GM23338 (cell line): Measurements from ENCODE around the gene PDCD1. TPM values are rescaled to one million over a fixed set of nuclear protein-coding genes. Genes with fewer than 3 reads are reported as not detected.

Source experiments
- ATAC-seq: fragments of 200-7000 bp; cut with Tn5 transposase; 3 replicates; pipeline ENCODE4 v1.9.1; 2020
- DNase-seq: peaks from one replicate; pipeline ENCODE4 v3.0.0-alpha.2; 2015; ENCODE audit warnings: low spot score
- H2AFZ ChIP-seq: fragments of 200-600 bp; sonication (generic); 2 replicates; pipeline ENCODE4 v1.8.0; 2016; ENCODE audit warnings: antibody characterized with exemption, mild to moderate bottlenecking, moderate library complexity
- H3F3A ChIP-seq: fragments of 200-600 bp; sonication (generic); replicated peaks from 2 replicates; pipeline ENCODE4 v1.8.0; 2017; ENCODE audit warnings: antibody characterized with exemption, mixed run types, low read depth
- H3K27ac ChIP-seq: fragments of 200-600 bp; sonication (generic); 2 replicates; pipeline ENCODE4 v1.6.1; 2016; ENCODE audit warnings: low read depth
- H3K27me3 ChIP-seq: fragments of 200-600 bp; sonication (generic); 2 replicates; pipeline ENCODE4 v1.8.0; 2016; ENCODE audit warnings: mild to moderate bottlenecking, mixed run types, moderate library complexity; ENCODE audit not compliant: insufficient read depth
- H3K36me3 ChIP-seq: fragments of 200-600 bp; sonication (generic); 2 replicates; pipeline ENCODE4 v1.8.0; 2016; ENCODE audit warnings: mild to moderate bottlenecking; ENCODE audit not compliant: insufficient read depth
- H3K4me1 ChIP-seq: fragments of 200-600 bp; sonication (generic); 2 replicates; pipeline ENCODE4 v1.8.0; 2016; ENCODE audit warnings: mild to moderate bottlenecking, moderate library complexity; ENCODE audit not compliant: insufficient read depth
- H3K4me2 ChIP-seq: fragments of 200-600 bp; sonication (generic); 2 replicates; pipeline ENCODE4 v1.7.1; 2017; ENCODE audit warnings: mixed run types
- H3K4me3 ChIP-seq: fragments of 200-600 bp; sonication (generic); 2 replicates; pipeline ENCODE4 v1.6.1; 2016; ENCODE audit warnings: mixed run types
- H3K79me2 ChIP-seq: fragments of 200-600 bp; sonication (generic); replicated peaks from 2 replicates; pipeline ENCODE4 v1.8.0; 2017; ENCODE audit warnings: mild to moderate bottlenecking; ENCODE audit not compliant: insufficient read depth
- H3K9me2 ChIP-seq: fragments of 200-600 bp; sonication (generic); 2 replicates; pipeline ENCODE4 v1.8.0; 2017; ENCODE audit not compliant: insufficient read depth
- H4K20me1 ChIP-seq: fragments of 200-600 bp; sonication (generic); replicated peaks from 2 replicates; pipeline ENCODE4 v1.8.0; 2017; ENCODE audit warnings: mild to moderate bottlenecking; ENCODE audit not compliant: insufficient read depth
- H3K27ac Mint-ChIP-seq: 2 replicates; pipeline ENCODE4 v1.8.0; 2020; ENCODE audit warnings: inconsistent platforms, mild to moderate bottlenecking, moderate library complexity, mixed read lengths
- H3K27me3 Mint-ChIP-seq: 3 replicates; pipeline ENCODE4 v1.8.0; 2022; ENCODE audit warnings: low read depth, mild to moderate bottlenecking, moderate library complexity, mixed read lengths, inconsistent platforms; ENCODE audit not compliant: insufficient read depth, poor library complexity
- H3K36me3 Mint-ChIP-seq: 3 replicates; pipeline ENCODE4 v1.8.0; 2021; ENCODE audit warnings: low read depth, mild to moderate bottlenecking, inconsistent platforms, moderate library complexity, mixed read lengths
- H3K4me1 Mint-ChIP-seq: 3 replicates; pipeline ENCODE4 v1.8.0; 2020; ENCODE audit warnings: mild to moderate bottlenecking, inconsistent platforms, mixed read lengths
- H3K4me3 Mint-ChIP-seq: 3 replicates; pipeline ENCODE4 v1.8.0; 2021; ENCODE audit warnings: moderate library complexity, mild to moderate bottlenecking, inconsistent platforms, mixed read lengths
- H3K9me3 Mint-ChIP-seq: 3 replicates; pipeline ENCODE4 v1.8.0; 2020; ENCODE audit warnings: moderate library complexity, mild to moderate bottlenecking, inconsistent platforms, mixed read lengths
- CREB1 ChIP-seq: fragments of 250-450 bp; sonication (Bioruptor Pico); IDR thresholded peaks from 2 replicates; pipeline ENCODE4 v1.5.0; 2020; ENCODE audit warnings: low read depth, mild to moderate bottlenecking, moderate library complexity
- NANOG ChIP-seq: IDR thresholded peaks from 2 replicates; pipeline ENCODE4 v1.6.1; 2016; ENCODE audit warnings: antibody characterized with exemption, borderline replicate concordance
- POLR2AphosphoS5 ChIP-seq: IDR thresholded peaks from 2 replicates; pipeline ENCODE4 v1.6.1; 2016; ENCODE audit warnings: antibody characterized with exemption, low read depth
- STAT1 ChIP-seq: IDR thresholded peaks from one replicate; pipeline ENCODE4 v1.6.1; 2016; ENCODE audit warnings: antibody characterized with exemption; ENCODE audit not compliant: unreplicated experiment
- polyA plus RNA-seq: library from polyadenylated mRNA; unstranded; fragments of >200 nt; fragmentation: Nextera tagmentation; extraction: Ambion mirVana; gene quantifications from 2 replicates; pipeline ENCODE4 v1.2.1, GENCODE V29; 2016
- total RNA-seq: library from RNA; depleted of rRNA; stranded (reverse); fragments of >200 nt; shearing (Covaris generic); gene quantifications from 2 replicates; pipeline ENCODE4 v1.2.3, GENCODE V29; 2014
- TF ChIP-seq, protein P1 (sequence below), 2 experiments: fragments of 200-600 bp in 1 of 2; sonication (generic) in 1 of 2; conservative IDR thresholded peaks; 2 replicates each; pipeline versions ENCODE4 v1.5.1 to v1.6.1; 2016 to 2017; ENCODE audit warnings: antibody characterized with exemption in 2 of 2, low read depth in 2 of 2, mild to moderate bottlenecking in 2 of 2, moderate library complexity in 1 of 2

Gene PDCD1
- total and polyA plus RNA-seq, 2 experiments from 2014 or later, result 0.34 to 0.38 TPM

DNA sequence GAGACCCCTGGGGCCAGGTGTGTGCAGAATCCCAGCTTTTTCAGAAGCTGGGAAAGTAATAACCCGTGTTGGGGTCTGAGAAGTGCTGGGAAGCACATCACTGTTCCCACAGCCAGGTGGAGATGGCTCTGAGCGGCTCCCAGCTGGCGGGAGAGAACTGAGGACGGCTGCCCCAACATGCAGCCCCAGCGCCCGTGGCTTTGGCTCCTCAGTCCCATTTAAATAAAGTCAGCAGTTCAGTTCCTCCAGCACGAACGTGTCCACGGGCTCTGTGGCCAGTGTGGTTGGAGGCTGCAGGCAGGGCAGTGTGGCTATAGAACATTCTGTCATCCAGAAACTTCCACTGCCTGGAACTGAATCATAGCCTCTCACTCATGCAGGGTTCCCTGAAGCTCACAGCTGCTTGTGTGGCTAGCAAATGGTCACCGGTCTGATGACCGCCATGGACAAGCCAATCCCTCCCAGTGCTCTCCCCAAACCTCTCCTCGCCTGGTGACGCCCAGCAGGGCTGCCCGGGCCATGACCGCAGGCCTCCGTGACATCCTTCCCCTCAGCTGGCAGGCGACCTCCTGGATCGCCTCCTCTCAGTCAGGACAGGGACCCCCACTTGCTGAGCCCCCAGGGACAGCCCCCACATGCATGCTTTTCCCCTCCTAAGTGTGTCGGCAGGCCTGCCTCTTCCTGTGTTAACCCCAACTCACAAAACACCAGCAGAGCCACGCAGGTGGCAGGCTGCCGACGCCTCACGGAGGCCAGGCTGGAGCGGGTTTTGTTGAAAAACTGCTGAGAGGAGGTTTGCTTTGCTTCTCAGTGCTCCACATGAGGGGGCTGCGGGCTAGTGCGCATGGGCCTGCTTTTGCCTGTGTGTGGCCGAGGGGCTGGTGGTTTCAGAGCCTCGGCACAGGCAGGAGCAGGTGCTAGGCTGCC lies 12.2 kb upstream of the PDCD1 start:
- Histone ChIP-seq H3K9me2 (no peaks in the 10 kb centered on the region), H3K79me2 (no peaks in the 10 kb centered on the region), H3K36me3 (no peaks in the 10 kb centered on the region), H3K4me3 (no peak overlapping the region), H3K4me1 (no peaks in the 10 kb centered on the region), H2AFZ (no peak overlapping the region), H3F3A (no peaks in the 10 kb centered on the region), H3K27ac (no peak overlapping the region), H3K4me2 (no peak overlapping the region), H4K20me1 (no peaks in the 10 kb centered on the region), H3K27me3 (no peaks in the 10 kb centered on the region)
- Mint-ChIP-seq H3K36me3 (peaks cover 10% of the 10 kb centered on the region), H3K4me1 (peaks cover under 1% of the 10 kb centered on the region), H3K9me3 (peaks cover 18% of the 10 kb centered on the region), H3K4me3 (no peak overlapping the region), H3K27me3 (peaks cover 10% of the 10 kb centered on the region), H3K27ac (no peak overlapping the region)
- DNase-seq (no peak), ATAC-seq (peak; percentile 17)
- TF ChIP-seq STAT1 (no peak), NANOG (no peak)
- TF ChIP-seq, protein P1, sequence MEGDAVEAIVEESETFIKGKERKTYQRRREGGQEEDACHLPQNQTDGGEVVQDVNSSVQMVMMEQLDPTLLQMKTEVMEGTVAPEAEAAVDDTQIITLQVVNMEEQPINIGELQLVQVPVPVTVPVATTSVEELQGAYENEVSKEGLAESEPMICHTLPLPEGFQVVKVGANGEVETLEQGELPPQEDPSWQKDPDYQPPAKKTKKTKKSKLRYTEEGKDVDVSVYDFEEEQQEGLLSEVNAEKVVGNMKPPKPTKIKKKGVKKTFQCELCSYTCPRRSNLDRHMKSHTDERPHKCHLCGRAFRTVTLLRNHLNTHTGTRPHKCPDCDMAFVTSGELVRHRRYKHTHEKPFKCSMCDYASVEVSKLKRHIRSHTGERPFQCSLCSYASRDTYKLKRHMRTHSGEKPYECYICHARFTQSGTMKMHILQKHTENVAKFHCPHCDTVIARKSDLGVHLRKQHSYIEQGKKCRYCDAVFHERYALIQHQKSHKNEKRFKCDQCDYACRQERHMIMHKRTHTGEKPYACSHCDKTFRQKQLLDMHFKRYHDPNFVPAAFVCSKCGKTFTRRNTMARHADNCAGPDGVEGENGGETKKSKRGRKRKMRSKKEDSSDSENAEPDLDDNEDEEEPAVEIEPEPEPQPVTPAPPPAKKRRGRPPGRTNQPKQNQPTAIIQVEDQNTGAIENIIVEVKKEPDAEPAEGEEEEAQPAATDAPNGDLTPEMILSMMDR (conservative IDR thresholded peaks at IDR 0.05; ENCODE audit: low read depth in 2 of 2), result peak in 1 of 2 experiments; percentile 10; a peak in 1 of 4 replicates

DNA sequence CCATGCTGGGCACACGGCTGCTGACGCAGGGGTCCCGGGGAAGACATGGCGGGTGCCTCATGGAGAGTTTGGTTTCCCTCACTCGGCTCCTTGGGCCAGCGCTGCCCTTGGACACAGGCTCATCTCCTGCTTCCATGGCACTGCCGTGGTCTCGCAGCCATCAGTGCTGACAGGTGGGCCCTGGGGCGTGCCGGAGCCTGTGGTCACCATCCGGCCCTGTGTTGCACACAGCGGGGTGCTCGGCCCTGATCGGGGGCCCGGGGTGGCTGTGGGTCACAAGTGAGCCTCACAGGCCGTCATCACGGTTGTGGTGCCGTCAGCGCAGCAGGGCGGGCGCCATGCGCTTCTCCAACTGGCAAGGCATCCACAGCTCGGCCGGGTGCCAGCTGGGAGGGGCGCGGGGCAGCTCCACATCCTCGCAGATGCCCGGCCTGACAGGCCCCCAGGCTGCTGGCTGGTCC lies 11.4 kb upstream of the PDCD1 start:
- Histone ChIP-seq H3F3A (peaks cover 4% of the 10 kb centered on the region; the same call in 1 of the 2 replicates), H3K4me3 (no peak overlapping the region), H4K20me1 (no peaks in the 10 kb centered on the region), H2AFZ (no peak overlapping the region), H3K27ac (no peak overlapping the region), H3K36me3 (no peaks in the 10 kb centered on the region), H3K4me2 (no peak overlapping the region), H3K79me2 (no peaks in the 10 kb centered on the region), H3K4me1 (no peaks in the 10 kb centered on the region), H3K9me2 (no peaks in the 10 kb centered on the region), H3K27me3 (no peaks in the 10 kb centered on the region)
- no peak for ATAC-seq
- no peak for DNase-seq
- Mint-ChIP-seq H3K27ac (no peak overlapping the region), H3K36me3 (peaks cover 3% of the 10 kb centered on the region; the same call in 2 of the 3 replicates), H3K27me3 (peaks cover 9% of the 10 kb centered on the region), H3K9me3 (peaks cover 11% of the 10 kb centered on the region), H3K4me3 (no peak overlapping the region), H3K4me1 (peaks cover 8% of the 10 kb centered on the region)
- TF ChIP-seq, protein P1 (conservative IDR thresholded peaks at IDR 0.05; ENCODE audit: low read depth in 2 of 2), result no peak
- TF ChIP-seq POLR2AphosphoS5 (no peak), CREB1 (CRISPR knock-in tag) (no peak)
